KOPT-K1 (cell line): ENCODE measurements around the gene SGSM1.

Source experiments
- H3K27ac ChIP-seq: fragments of 200-600 bp; sonication (generic); 2 replicates; pipeline ENCODE4 v1.5.1; 2016; ENCODE audit warnings: antibody characterized with exemption, mild to moderate bottlenecking, low read depth, low read length; ENCODE audit not compliant: poor library complexity, severe bottlenecking
- H3K36me3 ChIP-seq: fragments of 200-600 bp; sonication (generic); 2 replicates; pipeline ENCODE4 v1.5.1; 2017; ENCODE audit warnings: antibody characterized with exemption, mild to moderate bottlenecking, low read length, moderate library complexity; ENCODE audit not compliant: insufficient read depth
- H3K9me3 ChIP-seq: fragments of 200-600 bp; sonication (generic); 2 replicates; pipeline ENCODE4 v1.5.1; 2017; ENCODE audit warnings: antibody characterized with exemption, low read length, mild to moderate bottlenecking; ENCODE audit not compliant: insufficient read depth, poor library complexity, severe bottlenecking

SGSM1 gene, protein sequence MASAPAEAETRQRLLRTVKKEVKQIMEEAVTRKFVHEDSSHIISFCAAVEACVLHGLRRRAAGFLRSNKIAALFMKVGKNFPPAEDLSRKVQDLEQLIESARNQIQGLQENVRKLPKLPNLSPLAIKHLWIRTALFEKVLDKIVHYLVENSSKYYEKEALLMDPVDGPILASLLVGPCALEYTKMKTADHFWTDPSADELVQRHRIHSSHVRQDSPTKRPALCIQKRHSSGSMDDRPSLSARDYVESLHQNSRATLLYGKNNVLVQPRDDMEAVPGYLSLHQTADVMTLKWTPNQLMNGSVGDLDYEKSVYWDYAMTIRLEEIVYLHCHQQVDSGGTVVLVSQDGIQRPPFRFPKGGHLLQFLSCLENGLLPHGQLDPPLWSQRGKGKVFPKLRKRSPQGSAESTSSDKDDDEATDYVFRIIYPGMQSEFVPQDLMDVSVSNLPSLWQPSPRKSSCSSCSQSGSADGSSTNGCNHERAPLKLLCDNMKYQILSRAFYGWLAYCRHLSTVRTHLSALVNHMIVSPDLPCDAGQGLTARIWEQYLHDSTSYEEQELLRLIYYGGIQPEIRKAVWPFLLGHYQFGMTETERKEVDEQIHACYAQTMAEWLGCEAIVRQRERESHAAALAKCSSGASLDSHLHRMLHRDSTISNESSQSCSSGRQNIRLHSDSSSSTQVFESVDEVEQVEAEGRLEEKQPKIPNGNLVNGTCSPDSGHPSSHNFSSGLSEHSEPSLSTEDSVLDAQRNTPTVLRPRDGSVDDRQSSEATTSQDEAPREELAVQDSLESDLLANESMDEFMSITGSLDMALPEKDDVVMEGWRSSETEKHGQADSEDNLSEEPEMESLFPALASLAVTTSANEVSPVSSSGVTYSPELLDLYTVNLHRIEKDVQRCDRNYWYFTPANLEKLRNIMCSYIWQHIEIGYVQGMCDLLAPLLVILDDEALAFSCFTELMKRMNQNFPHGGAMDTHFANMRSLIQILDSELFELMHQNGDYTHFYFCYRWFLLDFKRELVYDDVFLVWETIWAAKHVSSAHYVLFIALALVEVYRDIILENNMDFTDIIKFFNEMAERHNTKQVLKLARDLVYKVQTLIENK

DNA sequence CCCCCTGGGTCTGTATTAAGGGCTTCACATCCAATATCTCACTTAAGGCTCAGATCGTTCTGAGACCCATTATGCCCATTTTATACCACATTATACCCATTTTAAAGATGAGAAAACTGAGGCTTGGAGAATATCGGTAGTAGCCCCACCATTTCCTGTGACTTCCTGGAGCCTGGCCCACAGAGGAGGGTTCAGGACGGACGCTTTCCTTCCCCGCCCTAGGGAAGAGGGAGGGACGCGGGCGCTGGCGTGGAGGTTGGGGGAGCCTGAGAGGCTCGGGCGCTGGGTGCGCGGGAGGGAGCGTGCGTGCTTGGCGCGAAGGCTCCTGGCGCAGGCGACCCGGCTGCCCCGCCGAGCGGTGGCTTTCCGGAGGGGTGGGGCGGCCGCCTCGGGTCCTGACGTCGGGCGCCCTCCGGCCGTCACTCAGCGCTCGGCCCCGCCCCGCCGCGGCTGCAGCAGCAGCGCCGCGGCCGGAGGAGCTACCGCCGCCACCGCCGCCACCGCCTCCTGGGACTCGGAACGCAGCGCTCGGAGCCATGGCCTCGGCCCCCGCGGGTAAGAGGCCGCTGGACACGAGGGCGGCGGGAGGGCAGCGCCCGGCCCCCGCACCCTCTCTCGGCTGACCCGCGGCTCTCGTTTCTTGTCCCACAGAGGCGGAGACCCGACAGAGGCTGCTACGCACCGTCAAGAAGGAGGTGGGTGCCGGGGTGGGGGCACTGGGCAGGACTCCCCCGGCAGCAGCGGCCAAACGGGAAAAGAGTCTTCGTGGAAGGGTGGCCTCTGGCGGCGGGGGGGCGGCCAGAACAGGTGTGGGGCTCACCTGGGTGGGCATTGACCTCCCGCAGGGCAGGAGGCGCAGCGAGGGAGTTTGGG lies at the start of gene SGSM1:
SGSM1 (plus strand) TSS at position 422 of the 873 bp plus-strand sequence; CDS start at position 537, 115 bp downstream.
- no peak within 1 kb of the TSS for H3K27ac ChIP-seq
- H3K36me3 ChIP-seq = no peaks in the 10 kb centered on the region
- H3K9me3 ChIP-seq = no peaks in the 10 kb centered on the region

DNA sequence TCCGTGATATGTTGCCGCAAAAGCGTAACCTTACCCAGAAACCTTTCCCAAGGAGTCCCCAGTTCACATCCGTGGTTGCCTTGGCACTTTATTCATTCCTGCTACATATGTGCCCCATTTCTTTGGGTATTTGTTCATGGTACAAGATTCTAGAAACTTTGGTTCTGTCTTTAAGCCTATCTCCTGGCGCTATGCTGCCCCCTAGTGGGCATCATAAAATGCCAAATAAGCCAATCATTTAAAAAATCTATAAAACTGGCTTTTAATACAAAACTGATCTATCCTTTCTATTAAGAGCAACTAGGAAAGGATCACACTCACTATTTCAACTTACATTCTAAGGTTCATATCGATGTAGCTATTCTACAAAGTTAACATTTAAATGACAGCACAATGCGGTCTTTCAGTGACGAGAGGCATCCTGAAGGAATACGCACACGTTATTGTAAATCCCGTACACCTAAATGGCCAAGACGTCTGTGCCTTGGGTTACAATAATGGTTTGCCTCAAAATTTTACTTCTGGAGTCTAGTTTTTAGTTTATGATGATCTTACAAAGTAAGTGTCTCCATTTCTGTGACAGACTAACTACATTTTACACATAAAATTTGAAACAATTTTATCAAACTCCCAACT lies 47.7 kb upstream of the SGSM1 start:
- Histone ChIP-seq H3K36me3 (no peaks in the 10 kb centered on the region), H3K9me3 (no peaks in the 10 kb centered on the region), H3K27ac (peak overlapping the region; percentile 63)

DNA sequence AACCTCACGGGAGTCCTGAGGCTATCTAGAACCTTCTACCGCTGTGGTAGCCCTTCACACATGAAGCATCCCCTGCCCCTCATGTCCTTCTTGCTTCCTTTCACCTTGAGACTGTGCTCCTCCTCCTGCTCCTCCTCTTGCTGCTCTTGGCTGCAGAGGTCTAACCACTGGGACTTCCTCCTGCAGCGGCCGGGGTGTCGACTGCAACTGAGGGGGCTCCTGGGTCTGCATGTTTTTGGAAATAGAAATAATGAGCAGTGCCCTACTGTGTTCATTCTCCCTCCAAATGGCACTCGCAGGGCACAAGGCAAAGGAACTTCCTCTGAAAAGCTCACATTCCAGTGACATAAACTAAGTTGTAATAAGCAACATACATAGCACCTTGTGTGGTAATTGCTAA lies 46.2 kb upstream of the SGSM1 start:
- peak overlapping the region; percentile 34 for H3K27ac ChIP-seq
- H3K9me3 ChIP-seq = no peaks in the 10 kb centered on the region
- no peaks in the 10 kb centered on the region for H3K36me3 ChIP-seq

DNA sequence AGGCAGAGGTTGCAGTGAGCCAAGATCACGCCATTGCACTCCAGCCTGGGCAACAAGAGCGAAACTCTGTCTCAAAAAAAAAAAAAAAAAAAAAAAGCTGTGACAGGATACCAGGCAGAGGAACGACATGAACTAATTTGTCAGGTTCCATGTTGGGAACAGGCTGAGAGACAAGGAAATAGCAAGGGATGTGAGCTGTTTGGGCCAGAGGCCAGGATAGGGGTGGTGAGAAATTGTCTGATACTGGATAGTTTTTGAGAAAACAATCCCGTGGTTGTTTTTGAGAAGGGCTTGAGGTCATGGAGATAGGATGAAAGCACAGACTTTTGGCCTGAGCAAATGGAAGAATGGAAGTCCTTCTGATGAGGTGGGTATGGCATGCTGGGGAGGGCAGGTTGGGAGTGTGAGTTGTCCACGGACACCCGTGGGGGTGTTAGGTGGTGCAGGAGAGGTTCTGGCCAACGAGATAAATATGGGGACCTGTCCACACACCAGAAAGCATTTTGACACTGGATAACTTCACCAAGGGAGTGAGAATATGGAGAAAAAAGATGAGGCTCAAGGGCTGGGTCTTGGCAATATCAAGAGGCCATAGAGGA lies 45.2 kb upstream of the SGSM1 start:
- Histone ChIP-seq H3K36me3 (no peaks in the 10 kb centered on the region), H3K27ac (no peak overlapping the region), H3K9me3 (no peaks in the 10 kb centered on the region)

DNA sequence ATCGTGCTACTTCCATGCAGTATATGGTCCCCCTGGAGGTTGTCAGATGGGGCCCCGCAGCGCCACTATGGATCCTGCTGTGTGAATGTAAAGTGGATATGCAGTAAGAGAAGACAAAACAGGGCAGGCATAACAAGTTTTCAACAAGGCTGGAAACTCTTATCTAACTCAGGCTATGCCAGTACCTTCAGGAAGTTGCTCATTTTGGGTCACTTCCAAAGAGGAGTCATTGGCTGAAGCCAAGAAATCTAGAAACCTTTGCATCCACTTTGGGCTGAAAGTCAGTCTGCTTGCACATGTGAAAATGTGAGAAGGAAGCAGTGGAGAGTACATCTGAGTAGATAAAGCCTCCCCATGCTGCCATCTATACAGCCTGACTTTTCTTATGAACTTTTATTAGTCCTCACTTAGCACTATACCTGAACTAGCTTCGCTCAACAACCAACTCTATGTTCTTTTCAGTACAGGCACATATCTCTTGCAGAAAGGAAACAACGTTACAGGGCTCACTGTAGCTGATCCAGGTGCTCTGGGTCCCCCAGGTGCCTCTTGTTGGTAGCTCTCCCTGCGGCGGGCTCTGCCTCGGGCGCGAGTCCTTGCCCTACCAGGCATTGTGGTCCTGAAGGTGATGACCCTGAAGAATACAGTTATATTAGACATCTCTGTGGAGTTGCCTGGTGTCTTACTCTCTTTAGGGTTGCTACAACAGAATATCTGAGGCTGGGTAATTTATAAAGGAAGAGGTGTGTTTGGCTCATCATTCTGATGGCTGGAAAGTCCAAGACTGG lies 43.9 kb upstream of the SGSM1 start:
- Histone ChIP-seq H3K27ac (no peak overlapping the region), H3K9me3 (no peaks in the 10 kb centered on the region), H3K36me3 (no peaks in the 10 kb centered on the region)

DNA sequence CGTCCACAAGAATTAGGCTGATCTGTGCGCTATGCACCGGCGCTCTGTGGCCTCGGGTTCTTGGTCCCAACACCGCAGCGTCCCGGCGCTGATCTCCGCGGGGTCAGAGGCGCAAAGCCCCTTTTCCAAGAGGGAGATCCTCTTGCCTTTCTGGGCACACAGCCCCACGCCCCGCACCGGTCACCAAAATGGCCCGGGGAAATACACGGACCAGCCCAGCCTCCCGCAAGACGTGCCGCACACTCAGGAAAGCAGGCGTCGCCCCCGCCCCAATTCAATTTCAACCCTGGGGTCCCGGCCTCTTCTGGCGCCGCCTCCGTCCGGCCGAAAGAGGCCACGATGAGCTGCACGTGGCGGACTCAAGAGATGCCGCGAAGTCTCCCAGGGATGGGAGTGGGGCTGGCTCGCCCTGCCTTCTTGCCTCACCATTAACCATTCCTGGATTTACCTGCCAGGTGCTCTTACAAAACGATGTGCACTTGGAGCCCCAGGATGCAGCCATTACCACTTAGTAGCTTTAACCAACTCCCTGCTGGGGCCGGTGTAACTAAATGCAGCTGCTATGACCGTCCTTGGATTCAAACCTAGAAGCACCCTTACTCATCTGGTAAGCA lies 42.0 kb upstream of the SGSM1 start:
- Histone ChIP-seq H3K27ac (no peak overlapping the region), H3K36me3 (no peaks in the 10 kb centered on the region), H3K9me3 (no peaks in the 10 kb centered on the region)

DNA sequence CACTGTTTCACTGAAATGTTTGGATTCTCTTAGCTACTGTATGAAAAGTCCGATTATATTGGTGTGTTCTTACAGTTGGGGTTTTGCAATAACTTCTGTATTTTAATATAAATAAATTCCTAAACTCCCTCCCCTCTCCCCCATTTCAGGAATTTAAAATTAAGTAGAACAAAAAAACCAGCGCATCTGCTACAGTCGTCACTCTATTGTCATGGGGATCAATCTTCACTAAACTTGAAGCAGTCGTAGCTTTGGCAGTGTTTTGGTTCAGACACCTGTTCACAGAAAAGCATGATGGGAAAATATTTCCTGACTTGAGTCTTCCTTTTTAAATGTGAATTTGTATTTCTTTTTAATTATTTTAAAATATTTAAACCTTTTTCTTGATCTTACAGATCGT lies 40.8 kb upstream of the SGSM1 start:
- Histone ChIP-seq H3K9me3 (no peaks in the 10 kb centered on the region), H3K36me3 (no peaks in the 10 kb centered on the region), H3K27ac (no peak overlapping the region)

DNA sequence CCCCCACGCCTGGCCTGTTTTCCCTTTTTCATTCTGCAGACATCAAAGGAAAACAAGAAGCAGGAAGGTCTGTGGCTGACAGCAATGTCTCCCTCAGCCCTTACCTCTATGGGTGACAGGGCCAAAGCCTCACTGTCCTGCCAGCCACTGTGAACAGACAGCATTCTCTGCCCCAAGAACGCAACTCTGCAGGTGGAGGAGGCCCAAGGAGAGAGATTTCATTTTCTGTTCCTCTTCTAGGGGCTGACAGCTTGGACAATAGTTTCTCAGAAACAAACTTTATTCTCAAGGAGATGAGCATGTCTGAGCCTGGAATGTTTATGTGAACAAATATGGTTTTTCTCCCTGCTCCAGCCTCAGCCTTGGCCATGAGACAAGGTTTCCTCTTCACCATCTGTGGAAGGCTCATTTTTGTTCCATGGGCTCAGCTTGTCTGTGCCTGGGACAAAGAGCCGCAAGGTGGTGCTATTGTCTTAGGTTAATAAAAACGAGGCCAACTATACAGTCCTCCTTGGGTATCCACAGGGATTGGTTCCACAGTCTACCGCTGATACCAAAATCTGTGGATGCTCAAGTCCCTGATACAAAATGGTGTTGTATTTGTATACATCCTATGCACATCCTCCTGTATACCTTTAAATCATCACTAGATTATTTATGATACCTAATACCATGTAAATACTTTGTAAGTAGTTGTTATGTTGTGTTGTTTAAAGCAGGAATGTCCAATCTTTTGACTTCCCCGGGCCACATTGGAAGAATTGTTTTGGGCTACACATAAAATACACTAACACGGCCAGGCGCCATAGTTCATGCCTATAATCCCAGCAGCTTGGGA lies 37.3 kb upstream of the SGSM1 start:
- no peaks in the 10 kb centered on the region for H3K9me3 ChIP-seq
- H3K36me3 ChIP-seq = no peaks in the 10 kb centered on the region
- no peak overlapping the region for H3K27ac ChIP-seq

DNA sequence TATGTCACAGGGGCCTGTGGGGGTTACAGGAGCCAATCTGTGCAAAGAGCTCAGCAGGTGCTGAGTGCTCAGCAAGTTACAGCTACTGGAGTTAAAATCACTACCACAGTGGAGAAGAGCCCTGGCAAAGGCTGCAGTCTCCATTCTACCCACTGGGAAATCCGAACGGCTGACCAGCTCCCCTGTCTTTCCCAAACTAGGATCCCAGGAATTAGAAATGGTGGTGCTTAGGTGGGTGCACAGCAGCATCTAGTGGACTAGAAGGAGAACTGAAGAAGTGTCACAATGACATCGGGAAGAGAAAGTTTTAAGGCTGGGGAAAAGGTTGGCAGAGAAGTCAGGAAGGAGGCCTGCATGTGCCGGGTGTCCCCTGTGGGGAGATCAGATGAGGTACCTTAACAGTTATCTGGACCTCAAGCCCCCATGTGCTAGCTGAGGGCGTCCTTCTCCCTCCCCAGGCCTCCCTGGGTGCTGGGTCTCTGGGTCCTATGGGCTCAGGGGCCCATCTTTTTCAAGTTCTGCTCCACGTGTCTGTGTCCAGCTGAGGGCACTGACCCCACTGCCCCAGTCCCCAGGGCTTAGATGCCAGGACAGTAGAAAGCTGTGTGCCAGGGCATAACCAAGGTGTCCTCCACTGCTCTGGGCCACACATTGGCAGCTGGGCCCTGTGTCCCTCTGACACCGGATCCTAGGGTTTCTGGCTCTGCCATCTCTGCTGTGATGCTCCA lies 33.4 kb upstream of the SGSM1 start:
- Histone ChIP-seq H3K36me3 (no peaks in the 10 kb centered on the region), H3K9me3 (no peaks in the 10 kb centered on the region), H3K27ac (no peak overlapping the region)

DNA sequence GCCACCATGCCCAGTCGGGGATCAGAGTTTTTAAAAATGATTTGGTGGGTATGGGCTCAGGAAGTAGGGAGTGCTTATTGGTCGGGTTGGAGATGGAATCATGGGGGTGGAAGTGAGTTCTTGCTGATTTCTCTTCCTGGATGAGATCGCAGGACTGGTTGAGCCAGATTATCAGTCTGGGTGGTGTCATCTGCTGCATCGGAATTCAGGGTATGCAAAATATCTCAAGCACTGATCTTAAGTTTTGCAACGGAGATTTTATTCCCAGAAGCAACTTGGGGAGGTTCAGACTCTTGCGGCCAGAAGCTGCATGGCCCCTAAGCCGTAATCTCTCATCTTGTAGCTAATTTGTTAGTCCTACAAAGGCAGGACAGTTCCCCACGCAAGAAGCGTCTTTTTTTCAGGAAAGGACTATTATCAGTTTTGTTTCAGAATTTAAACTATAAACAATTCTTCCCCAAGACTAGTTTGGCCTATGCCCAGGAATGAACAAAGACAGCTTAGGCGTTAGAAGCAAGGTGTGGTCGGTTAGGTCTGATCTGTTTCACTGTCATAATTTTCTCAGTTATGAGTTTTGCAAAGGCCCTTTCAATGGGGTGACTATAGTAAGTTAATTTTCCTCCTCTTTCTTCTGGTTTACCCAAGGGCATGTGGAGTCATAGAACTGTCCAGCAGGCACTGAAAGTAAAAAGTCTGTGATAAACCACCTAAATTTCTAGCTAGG lies 30.1 kb upstream of the SGSM1 start:
- Histone ChIP-seq H3K36me3 (no peaks in the 10 kb centered on the region), H3K27ac (no peak overlapping the region), H3K9me3 (no peaks in the 10 kb centered on the region)

DNA sequence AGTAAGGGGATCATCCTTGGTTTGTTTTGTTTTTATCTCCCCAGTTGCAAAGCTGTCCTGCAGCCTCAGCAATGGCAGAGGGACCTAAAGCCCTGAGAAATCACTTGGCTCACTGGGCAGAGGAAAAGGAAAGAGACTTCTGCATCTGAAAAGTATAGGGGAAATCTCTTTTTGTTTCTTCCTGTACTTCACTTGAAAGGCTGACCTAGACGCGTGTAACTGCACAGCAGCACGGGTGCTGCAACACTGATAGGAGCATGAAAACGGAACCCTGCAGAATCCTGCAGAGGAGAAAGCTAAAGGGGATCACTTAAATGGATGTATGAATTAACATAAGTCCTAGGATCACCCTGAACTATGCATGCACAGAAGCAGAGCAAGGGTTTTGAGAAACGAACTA lies 29.5 kb upstream of the SGSM1 start:
- Histone ChIP-seq H3K36me3 (no peaks in the 10 kb centered on the region), H3K9me3 (no peaks in the 10 kb centered on the region), H3K27ac (no peak overlapping the region)
